ENCODE results near the gene PGAM1.

Gene PGAM1

GRCh38 chr10:97384641-97385040 is 41.4 kb upstream of the PGAM1 start:
- H3K14ac ChIP-seq (ENCODE audit: low read length) = no peak overlapping the region
- peaks cover 0 to 2% of the 10 kb centered on the region in 2 donors for H3K9me3 ChIP-seq (replicated peaks in 1 of 2; ENCODE audit: control insufficient read depth in 2 of 2, insufficient read depth in 1 of 2, low read depth in 1 of 2, low read length in 2 of 2)
- no peak overlapping the region for H2BK12ac ChIP-seq (ENCODE audit: low read length)
- no peak overlapping the region for H3K4ac ChIP-seq (ENCODE audit: low read length)
- H3K9ac ChIP-seq (ENCODE audit: low read depth, low read length, poor library complexity) = no peak overlapping the region
- no peak overlapping the region for H2BK5ac ChIP-seq (ENCODE audit: low read length)
- no peak overlapping the region for H2BK15ac ChIP-seq (ENCODE audit: low read length)
- H3K36me3 ChIP-seq (replicated peaks in 1 of 2; ENCODE audit: control insufficient read depth in 2 of 2, insufficient read depth in 2 of 2, low read length in 2 of 2) = peaks cover 32 to 78% of the 10 kb centered on the region in 2 donors
- no peak overlapping the region for H3K27ac ChIP-seq (replicated peaks; ENCODE audit: low read length)
- no peak overlapping the region for H2AFZ ChIP-seq (ENCODE audit: low read length)
- H3K4me1 ChIP-seq (ENCODE audit: control insufficient read depth in 2 of 2, insufficient read depth in 1 of 2, low read depth in 1 of 2, low read length in 2 of 2) = no peaks in the 10 kb centered on the region
- no peaks in the 10 kb centered on the region for H3K27me3 ChIP-seq (ENCODE audit: control insufficient read depth in 3 of 3, insufficient read depth in 3 of 3, low read depth in 1 of 3, low read length in 3 of 3)
- H3K4me3 ChIP-seq (ENCODE audit: low read length in 2 of 2) = no peak overlapping the region
- no peak overlapping the region for H3K4me2 ChIP-seq (ENCODE audit: insufficient read depth, low read length, poor library complexity, severe bottlenecking)
- H3K79me1 ChIP-seq (ENCODE audit: low read depth, low read length) = peaks cover 2% of the 10 kb centered on the region
- H4K8ac ChIP-seq (ENCODE audit: low read depth, low read length) = no peak overlapping the region
- H2BK120ac ChIP-seq (ENCODE audit: low read depth, low read length) = no peak overlapping the region
- WGBS, 2 donors (ENCODE audit: extremely low coverage in 2 of 2, insufficient read length in 2 of 2, insufficient replicate concordance in 1 of 2) = no CpG with 5 or more reads among the region's 6 CpGs
- no peak overlapping the region for H3K18ac ChIP-seq (ENCODE audit: low read length)
- no peak overlapping the region for H4K91ac ChIP-seq (ENCODE audit: low read depth, low read length, poor library complexity)
- no peak overlapping the region for H2AK5ac ChIP-seq (ENCODE audit: low read depth, low read length)
- H3K23ac ChIP-seq (ENCODE audit: low read depth, low read length, poor library complexity) = no peak overlapping the region
- DNase-seq (ENCODE audit: low spot score) = no peak

DNA sequence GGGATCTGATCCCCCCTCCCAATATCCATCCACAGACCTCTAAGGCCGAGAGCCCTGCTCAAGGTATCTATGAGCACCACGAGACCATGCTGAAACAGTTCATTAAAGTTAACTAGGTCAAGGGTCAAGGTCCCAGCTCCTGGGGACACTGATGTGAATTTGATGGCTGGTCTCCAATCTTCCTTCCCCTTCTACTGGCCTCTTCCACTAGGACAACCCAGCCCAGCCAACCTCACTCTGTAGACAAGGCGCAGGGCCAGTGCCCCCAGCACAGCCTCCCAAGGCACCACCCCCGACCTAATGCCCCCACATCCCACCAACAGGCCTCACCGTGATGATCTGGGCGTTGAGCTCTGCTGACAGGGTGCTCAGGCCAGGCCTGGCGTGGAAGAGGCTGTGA is 40.4 kb upstream of the PGAM1 start:
- Histone ChIP-seq H3K9ac (ENCODE audit: low read depth, low read length, poor library complexity) (no peak overlapping the region), H2AFZ (ENCODE audit: low read length) (no peak overlapping the region), H3K79me1 (ENCODE audit: low read depth, low read length) (peaks cover 2% of the 10 kb centered on the region), H2BK5ac (ENCODE audit: low read length) (no peak overlapping the region), H3K4me1 (ENCODE audit: control insufficient read depth in 2 of 2, insufficient read depth in 1 of 2, low read depth in 1 of 2, low read length in 2 of 2) (no peaks in the 10 kb centered on the region), H3K9me3 (replicated peaks in 1 of 2; ENCODE audit: control insufficient read depth in 2 of 2, insufficient read depth in 1 of 2, low read depth in 1 of 2, low read length in 2 of 2) (peaks cover 0 to 2% of the 10 kb centered on the region in 2 donors), H3K4me3 (ENCODE audit: low read length in 2 of 2) (no peak overlapping the region), H3K14ac (ENCODE audit: low read length) (no peak overlapping the region), H2BK120ac (ENCODE audit: low read depth, low read length) (no peak overlapping the region), H3K4me2 (ENCODE audit: insufficient read depth, low read length, poor library complexity, severe bottlenecking) (no peak overlapping the region), H3K36me3 (replicated peaks in 1 of 2; ENCODE audit: control insufficient read depth in 2 of 2, insufficient read depth in 2 of 2, low read length in 2 of 2) (peaks cover 36 to 78% of the 10 kb centered on the region in 2 donors), H3K27me3 (ENCODE audit: control insufficient read depth in 3 of 3, insufficient read depth in 3 of 3, low read depth in 1 of 3, low read length in 3 of 3) (no peaks in the 10 kb centered on the region), H2AK5ac (ENCODE audit: low read depth, low read length) (no peak overlapping the region), H2BK15ac (ENCODE audit: low read length) (no peak overlapping the region), H4K91ac (ENCODE audit: low read depth, low read length, poor library complexity) (peak overlapping the region; percentile 11), H3K18ac (ENCODE audit: low read length) (peak overlapping the region; percentile 5), H3K23ac (ENCODE audit: low read depth, low read length, poor library complexity) (no peak overlapping the region), H3K27ac (replicated peaks; ENCODE audit: low read length) (no peak overlapping the region), H2BK12ac (ENCODE audit: low read length) (no peak overlapping the region), H4K8ac (ENCODE audit: low read depth, low read length) (no peak overlapping the region), H3K4ac (ENCODE audit: low read length) (no peak overlapping the region)
- no peak for DNase-seq (ENCODE audit: low spot score)
- WGBS, 2 donors (ENCODE audit: extremely low coverage in 2 of 2, insufficient read length in 2 of 2, insufficient replicate concordance in 1 of 2) = no CpG with 5 or more reads among the region's 7 CpGs

- WGBS, 2 donors (ENCODE audit: extremely low coverage in 2 of 2, insufficient read length in 2 of 2, insufficient replicate concordance in 1 of 2) = no CpG with 5 or more reads among the region's 5 CpGs
- no peak overlapping the region for H2BK12ac ChIP-seq (ENCODE audit: low read length)
- H3K4me2 ChIP-seq (ENCODE audit: insufficient read depth, low read length, poor library complexity, severe bottlenecking) = no peak overlapping the region
- H3K23ac ChIP-seq (ENCODE audit: low read depth, low read length, poor library complexity) = no peak overlapping the region
- H2BK120ac ChIP-seq (ENCODE audit: low read depth, low read length) = no peak overlapping the region
- H2AFZ ChIP-seq (ENCODE audit: low read length) = no peak overlapping the region
- no peak overlapping the region for H3K14ac ChIP-seq (ENCODE audit: low read length)
- H3K9me3 ChIP-seq (replicated peaks in 1 of 2; ENCODE audit: control insufficient read depth in 2 of 2, insufficient read depth in 1 of 2, low read depth in 1 of 2, low read length in 2 of 2) = peaks cover 0 to 1% of the 10 kb centered on the region in 2 donors
- H4K91ac ChIP-seq (ENCODE audit: low read depth, low read length, poor library complexity) = no peak overlapping the region
- peak overlapping the region; percentile 8 for H3K18ac ChIP-seq (ENCODE audit: low read length)
- H2BK15ac ChIP-seq (ENCODE audit: low read length) = no peak overlapping the region
- no peak overlapping the region for H4K8ac ChIP-seq (ENCODE audit: low read depth, low read length)
- H3K4me1 ChIP-seq (ENCODE audit: control insufficient read depth in 2 of 2, insufficient read depth in 1 of 2, low read depth in 1 of 2, low read length in 2 of 2) = no peaks in the 10 kb centered on the region
- H3K27me3 ChIP-seq (ENCODE audit: control insufficient read depth in 3 of 3, insufficient read depth in 3 of 3, low read depth in 1 of 3, low read length in 3 of 3) = no peaks in the 10 kb centered on the region
- no peak overlapping the region for H2AK5ac ChIP-seq (ENCODE audit: low read depth, low read length)
- H3K9ac ChIP-seq (ENCODE audit: low read depth, low read length, poor library complexity) = no peak overlapping the region
- peak overlapping the region; percentile 66 for H3K4ac ChIP-seq (ENCODE audit: low read length)
- DNase-seq (ENCODE audit: low spot score) = no peak
- no peak overlapping the region for H3K4me3 ChIP-seq (ENCODE audit: low read length in 2 of 2)
- no peak overlapping the region for H2BK5ac ChIP-seq (ENCODE audit: low read length)
- peaks cover 2% of the 10 kb centered on the region for H3K79me1 ChIP-seq (ENCODE audit: low read depth, low read length)
- peaks cover 30 to 81% of the 10 kb centered on the region in 2 donors for H3K36me3 ChIP-seq (replicated peaks in 1 of 2; ENCODE audit: control insufficient read depth in 2 of 2, insufficient read depth in 2 of 2, low read length in 2 of 2)
- no peak overlapping the region for H3K27ac ChIP-seq (replicated peaks; ENCODE audit: low read length)
These were observed 37.8 kb upstream of the PGAM1 start for GRCh38 chr10:97388152-97388551.

DNA sequence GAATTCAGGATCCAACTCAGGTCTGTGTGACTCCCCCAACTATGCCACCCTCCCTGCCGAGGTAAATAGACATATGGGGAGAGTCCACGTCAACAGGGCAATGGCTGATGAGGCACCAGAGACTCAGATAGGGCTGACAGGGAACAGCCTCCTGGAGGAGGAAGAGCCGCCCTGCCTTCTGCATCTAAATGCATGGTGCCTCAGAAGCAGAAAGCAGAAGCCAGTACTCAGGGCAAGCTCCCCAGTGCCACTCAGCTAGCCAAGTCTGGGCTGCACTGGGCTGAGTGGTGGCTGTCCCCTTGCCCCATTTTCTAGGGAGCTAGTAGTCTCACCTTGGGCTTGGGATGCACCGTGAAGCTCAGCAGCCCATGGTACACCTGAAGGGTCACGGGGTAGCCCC is 35.9 kb upstream of the PGAM1 start:
- H4K91ac ChIP-seq (ENCODE audit: low read depth, low read length, poor library complexity) = no peak overlapping the region
- no peaks in the 10 kb centered on the region for H3K9me3 ChIP-seq (replicated peaks in 1 of 2; ENCODE audit: control insufficient read depth in 2 of 2, insufficient read depth in 1 of 2, low read depth in 1 of 2, low read length in 2 of 2)
- no peak overlapping the region for H3K4me2 ChIP-seq (ENCODE audit: insufficient read depth, low read length, poor library complexity, severe bottlenecking)
- no peak overlapping the region for H2BK12ac ChIP-seq (ENCODE audit: low read length)
- H2AFZ ChIP-seq (ENCODE audit: low read length) = no peak overlapping the region
- H3K4me3 ChIP-seq (ENCODE audit: low read length in 2 of 2) = no peak overlapping the region
- H3K4me1 ChIP-seq (ENCODE audit: control insufficient read depth in 2 of 2, insufficient read depth in 1 of 2, low read depth in 1 of 2, low read length in 2 of 2) = no peaks in the 10 kb centered on the region
- H3K4ac ChIP-seq (ENCODE audit: low read length) = no peak overlapping the region
- peaks cover 2% of the 10 kb centered on the region for H3K79me1 ChIP-seq (ENCODE audit: low read depth, low read length)
- DNase-seq (ENCODE audit: low spot score) = no peak
- no CpG with 5 or more reads among the region's 5 CpGs for WGBS, 2 donors (ENCODE audit: extremely low coverage in 2 of 2, insufficient read length in 2 of 2, insufficient replicate concordance in 1 of 2)
- peaks cover 36 to 82% of the 10 kb centered on the region in 2 donors for H3K36me3 ChIP-seq (replicated peaks in 1 of 2; ENCODE audit: control insufficient read depth in 2 of 2, insufficient read depth in 2 of 2, low read length in 2 of 2)
- H3K27me3 ChIP-seq (ENCODE audit: control insufficient read depth in 3 of 3, insufficient read depth in 3 of 3, low read depth in 1 of 3, low read length in 3 of 3) = no peaks in the 10 kb centered on the region
- no peak overlapping the region for H3K9ac ChIP-seq (ENCODE audit: low read depth, low read length, poor library complexity)
- H3K27ac ChIP-seq (replicated peaks; ENCODE audit: low read length) = no peak overlapping the region
- no peak overlapping the region for H4K8ac ChIP-seq (ENCODE audit: low read depth, low read length)
- no peak overlapping the region for H3K14ac ChIP-seq (ENCODE audit: low read length)
- no peak overlapping the region for H3K18ac ChIP-seq (ENCODE audit: low read length)
- no peak overlapping the region for H2BK5ac ChIP-seq (ENCODE audit: low read length)
- no peak overlapping the region for H2AK5ac ChIP-seq (ENCODE audit: low read depth, low read length)
- no peak overlapping the region for H2BK120ac ChIP-seq (ENCODE audit: low read depth, low read length)
- H3K23ac ChIP-seq (ENCODE audit: low read depth, low read length, poor library complexity) = no peak overlapping the region
- no peak overlapping the region for H2BK15ac ChIP-seq (ENCODE audit: low read length)

Measured in neuronal stem cell (in vitro differentiated cells).